ENCODE results near the gene ABCA4.

- TF ChIP-seq CTCF (IDR thresholded peaks at IDR 0.05) (no peak), POLR2AphosphoS5 (IDR thresholded peaks at IDR 0.05; ENCODE audit: low read depth, low read length) (no peak)
These were observed 19.1 kb downstream of the ABCA4 start for GRCh38 chr1:94101613-94102525.

All from Panc1 (cell line).